Thyroid gland (tissue), 4 donors: ENCODE measurements around the gene GLIPR1L2.

Experiments
- CTCF ChIP-seq, 6 experiments: fragments of 200-600 bp in 3 of 6; fragments of 450-650 bp in 3 of 6; sonication (generic) in 3 of 6; IDR thresholded peaks; one replicate each; pipeline ENCODE4 v1.5.1; 2016 to 2019; ENCODE audit warnings: antibody characterized with exemption in 6 of 6, mild to moderate bottlenecking in 2 of 6, inconsistent platforms in 1 of 6, moderate library complexity in 1 of 6
- POLR2A ChIP-seq, 2 donors: fragments of 450-650 bp; IDR thresholded peaks; one replicate each; pipeline ENCODE4 v1.6.1; 2017; ENCODE audit warnings: antibody characterized with exemption in 2 of 2, mild to moderate bottlenecking in 2 of 2, moderate library complexity in 1 of 2

- TF ChIP-seq CTCF (IDR thresholded peaks at IDR 0.05) (no peak), POLR2A (IDR thresholded peaks at IDR 0.05) (no peak)
These were observed 26.0 kb upstream of the GLIPR1L2 start for GRCh38 chr12:75364919-75365318.
